K562 (cell line): ENCODE data around the gene PRKAR1B. TPM values are rescaled to one million over a fixed set of nuclear protein-coding genes. Genes with fewer than 3 reads are reported as not detected.

ENCODE experiments used
- ARID2 ChIP-seq: fragments of 450-650 bp; IDR thresholded peaks from 2 replicates; pipeline ENCODE4 v1.6.1; 2017; ENCODE audit warnings: antibody characterized with exemption, mild to moderate bottlenecking
- CBX3 ChIP-seq, 2 experiments: IDR thresholded peaks; 1 replicate in 1 of 2; 2 replicates in 1 of 2; pipeline ENCODE4 v1.6.1; 2012; ENCODE audit warnings: inconsistent platforms in 2 of 2, low read length in 2 of 2, borderline replicate concordance in 1 of 2, control low read depth in 1 of 2
- CEBPG ChIP-seq, 3 experiments: fragments of 200-800 bp in 1 of 3; sonication (Bioruptor generic) in 1 of 3; sonication (generic) in 1 of 3; formaldehyde crosslinking in 1 of 3; IDR thresholded peaks in 2 of 3; conservative IDR thresholded peaks in 1 of 3; 2 replicates each; pipeline versions ENCODE4 v1.6.1 to v1.8.0; 2016 to 2022; ENCODE audit warnings: missing compliant biosample characterization in 2 of 3, missing genetic modification characterization in 2 of 3, mild to moderate bottlenecking in 1 of 3, missing genetic modification reagents in 1 of 3
- ESRRA ChIP-seq: fragments of 450-650 bp; IDR thresholded peaks from 2 replicates; pipeline ENCODE4 v1.6.1; 2014; ENCODE audit warnings: low read depth, mild to moderate bottlenecking, moderate library complexity, borderline replicate concordance
- ESRRB ChIP-seq: fragments of 250-450 bp; sonication (Bioruptor Pico); IDR thresholded peaks from 2 replicates; pipeline ENCODE4 v1.5.0; 2020; ENCODE audit warnings: mild to moderate bottlenecking, moderate library complexity, borderline replicate concordance
- EZH2 ChIP-seq: IDR thresholded peaks from 2 replicates; pipeline ENCODE4 v1.6.1; 2012; ENCODE audit warnings: low read depth, mild to moderate bottlenecking, inconsistent platforms, low read length, borderline replicate concordance
- HEY1 ChIP-seq: fragments of 250-450 bp; sonication (Bioruptor Pico); IDR thresholded peaks from 2 replicates; pipeline ENCODE4 v1.5.0; 2020; ENCODE audit warnings: mild to moderate bottlenecking, moderate library complexity, borderline replicate concordance
- MYC ChIP-seq, 2 experiments: fragments of 250-450 bp in 1 of 2; sonication (Bioruptor Pico) in 1 of 2; IDR thresholded peaks; 2 replicates each; pipeline versions ENCODE4 v1.5.1 to v1.6.1; 2012 to 2021; ENCODE audit warnings: low read depth in 2 of 2, borderline replicate concordance in 1 of 2, improper control_type of control experiment in 1 of 2, low read length in 1 of 2, mild to moderate bottlenecking in 1 of 2, moderate library complexity in 1 of 2
- NCOR1 ChIP-seq: fragments of 450-650 bp; IDR thresholded peaks from 2 replicates; pipeline ENCODE4 v1.6.1; 2016; ENCODE audit warnings: mild to moderate bottlenecking, moderate library complexity
- POLR2A ChIP-seq: fragments of 450-650 bp; conservative IDR thresholded peaks from 2 replicates; pipeline ENCODE4 v1.6.1; 2016
- POLR3A ChIP-seq: IDR thresholded peaks from 2 replicates; pipeline ENCODE4 v1.6.1; 2011; ENCODE audit warnings: borderline replicate concordance, mild to moderate bottlenecking, moderate library complexity; ENCODE audit not compliant: insufficient read length, insufficient read depth; ENCODE audit errors: extremely low read depth
- PTRF ChIP-seq: fragments of 450-650 bp; IDR thresholded peaks from 2 replicates; pipeline ENCODE4 v1.6.1; 2016; ENCODE audit warnings: mild to moderate bottlenecking, missing genetic modification characterization, missing compliant biosample characterization
- RNF2 ChIP-seq: sonication (generic); IDR thresholded peaks from 2 replicates; pipeline ENCODE4 v1.6.1; 2016
- TAF15 ChIP-seq: fragments of 200-400 bp; formaldehyde crosslinking; IDR thresholded peaks from 2 replicates; pipeline ENCODE4 v1.6.1; 2017; ENCODE audit warnings: mild to moderate bottlenecking, low read depth, low read length, moderate library complexity
- TAF9B ChIP-seq: fragments of 450-650 bp; IDR thresholded peaks from 2 replicates; pipeline ENCODE4 v1.6.1; 2018; ENCODE audit warnings: mild to moderate bottlenecking; ENCODE audit not compliant: partially characterized antibody
- ZNF146 ChIP-seq: IDR thresholded peaks from one replicate; pipeline ENCODE4 v1.6.1; 2018; ENCODE audit warnings: missing compliant biosample characterization; ENCODE audit not compliant: unreplicated experiment
- ZNF217 ChIP-seq: sonication (generic); formaldehyde crosslinking; IDR thresholded peaks from 2 replicates; pipeline ENCODE4 v1.8.0; 2022; ENCODE audit warnings: mild to moderate bottlenecking, missing genetic modification reagents
- ZNF668 ChIP-seq: fragments of 250-450 bp; sonication (Bioruptor Pico); IDR thresholded peaks from 2 replicates; pipeline ENCODE4 v1.8.0; 2022; ENCODE audit warnings: mild to moderate bottlenecking, inconsistent platforms
- ZNF75A ChIP-seq: fragments of 450-650 bp; formaldehyde crosslinking; IDR thresholded peaks from 2 replicates; pipeline ENCODE4 v1.4.0; 2020; ENCODE audit warnings: mild to moderate bottlenecking
- polyA plus RNA-seq, 8 experiments: library from polyadenylated mRNA; depleted of rRNA in 4 of 8; stranded (reverse) in 5 of 8; unstranded in 3 of 8; fragments of >200 nt; fragmentation: Nextera tagmentation in 2 of 8; fragmentation: Illumina TruSeq in 1 of 8; extraction: Ambion mirVana in 2 of 8; extraction: Trizol in 1 of 8; gene quantifications; 2 replicates each; pipeline versions ENCODE4 v1.2.1 to v1.2.3, GENCODE V29; 2011 to 2014; ENCODE audit warnings: inconsistent platforms in 1 of 8, missing spikeins in 1 of 8
- total RNA-seq, 7 experiments: library from RNA; depleted of rRNA in 6 of 7; stranded (reverse); fragments of >200 nt in 6 of 7; fragmentation: Illumina TruSeq in 2 of 7; extraction: Trizol in 2 of 7; gene quantifications; 2 replicates each; pipeline versions ENCODE4 v1.2.1 to v1.2.3, GENCODE V29; 2011 to 2021; ENCODE audit warnings: low replicate concordance in 1 of 7
- TF ChIP-seq, protein P1 (sequence below): fragments of 450-650 bp; IDR thresholded peaks from 2 replicates; pipeline ENCODE4 v1.7.0; 2016; ENCODE audit warnings: borderline replicate concordance
- TF ChIP-seq, protein P2 (sequence below): sonication (generic); formaldehyde crosslinking; IDR thresholded peaks from 2 replicates; pipeline ENCODE4 v1.8.1; 2023; ENCODE audit warnings: mild to moderate bottlenecking, missing genetic modification reagents
- TF ChIP-seq, protein P3 (sequence below): sonication (generic); formaldehyde crosslinking; IDR thresholded peaks from 2 replicates; pipeline ENCODE4 v1.8.0; 2023; ENCODE audit warnings: mild to moderate bottlenecking, missing genetic modification reagents
- TF ChIP-seq, protein P4 (sequence below): sonication (generic); formaldehyde crosslinking; IDR thresholded peaks from 2 replicates; pipeline ENCODE4 v1.9.0; 2022; ENCODE audit warnings: mild to moderate bottlenecking, missing genetic modification reagents

The PRKAR1B gene
- total and polyA plus RNA-seq, 9 of the 15 experiments (the other 6 are each of a cell fraction or from before 2014, with no cell fraction given) = 0.99 to 30.5 (median 12.7) TPM

DNA sequence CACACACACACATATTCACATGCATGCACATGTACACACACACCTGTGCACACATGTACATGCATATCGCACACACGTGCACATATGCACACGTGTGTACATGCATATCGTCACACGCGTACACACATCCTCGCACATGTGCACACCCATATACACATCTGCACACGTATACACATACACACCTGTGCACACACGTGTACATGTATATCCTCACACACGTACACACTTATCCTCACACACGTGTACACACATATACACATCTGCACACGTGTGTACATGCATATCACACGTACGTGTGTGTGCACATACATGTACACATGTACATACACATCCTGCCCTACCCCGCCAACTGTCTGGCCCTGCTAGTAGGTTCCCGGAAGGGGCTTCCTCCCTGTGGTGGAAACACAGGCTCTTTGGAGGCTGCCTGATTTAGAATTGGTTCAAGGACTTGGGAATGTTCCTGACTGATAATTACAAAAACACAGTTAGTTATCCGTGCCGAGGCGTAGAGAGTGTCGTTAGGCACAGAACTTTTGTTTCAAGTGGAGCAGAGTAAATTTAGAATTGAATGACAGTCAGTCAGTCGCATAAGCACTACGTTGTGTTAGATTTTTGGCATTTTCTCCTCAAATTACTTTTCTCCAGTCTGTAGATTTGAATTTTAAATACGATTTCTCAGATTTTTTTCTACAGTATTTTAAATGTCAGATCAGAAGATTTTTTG lies 18.5 kb upstream of the PRKAR1B start (continued):
- TF ChIP-seq, protein P1, sequence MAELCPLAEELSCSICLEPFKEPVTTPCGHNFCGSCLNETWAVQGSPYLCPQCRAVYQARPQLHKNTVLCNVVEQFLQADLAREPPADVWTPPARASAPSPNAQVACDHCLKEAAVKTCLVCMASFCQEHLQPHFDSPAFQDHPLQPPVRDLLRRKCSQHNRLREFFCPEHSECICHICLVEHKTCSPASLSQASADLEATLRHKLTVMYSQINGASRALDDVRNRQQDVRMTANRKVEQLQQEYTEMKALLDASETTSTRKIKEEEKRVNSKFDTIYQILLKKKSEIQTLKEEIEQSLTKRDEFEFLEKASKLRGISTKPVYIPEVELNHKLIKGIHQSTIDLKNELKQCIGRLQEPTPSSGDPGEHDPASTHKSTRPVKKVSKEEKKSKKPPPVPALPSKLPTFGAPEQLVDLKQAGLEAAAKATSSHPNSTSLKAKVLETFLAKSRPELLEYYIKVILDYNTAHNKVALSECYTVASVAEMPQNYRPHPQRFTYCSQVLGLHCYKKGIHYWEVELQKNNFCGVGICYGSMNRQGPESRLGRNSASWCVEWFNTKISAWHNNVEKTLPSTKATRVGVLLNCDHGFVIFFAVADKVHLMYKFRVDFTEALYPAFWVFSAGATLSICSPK = no peak
- TF ChIP-seq ZNF146 (CRISPR knock-in tag) (no peak), RNF2 (no peak), HEY1 (CRISPR knock-in tag) (no peak), CBX3 (IDR thresholded peaks at IDR 0.05; ENCODE audit: borderline replicate concordance in 1 of 2, low read length in 2 of 2) (0 out of 3 replicates have a peak, but pooled peaks of 1 of the 2 experiments have one; percentile 16), CEBPG (CRISPR knock-in tag; IDR thresholded peaks at IDR 0.05) (peak; percentile 20; the same call in 1 of the 2 replicates), CEBPG (tag; conservative IDR thresholded peaks at IDR 0.05 in 1 of 2, IDR thresholded peaks at IDR 0.05 in 1 of 2) (no peak), ESRRB (no peak), ZNF668 (CRISPR knock-in tag) (no peak), EZH2 (no peak), PTRF (tag) (no peak), MYC (IDR thresholded peaks at IDR 0.05; ENCODE audit: low read depth, low read length) (no peak), MYC (CRISPR knock-in tag; IDR thresholded peaks at IDR 0.05; ENCODE audit: borderline replicate concordance, low read depth) (no peak), NCOR1 (0 out of 2 replicates have a peak, but pooled peaks have one; percentile 11), POLR2A (peak; percentile 52; the same call in 1 of the 2 replicates), TAF15 (no peak), ARID2 (peak; percentile 71), ESRRA (no peak), POLR3A (no peak), ZNF217 (CRISPR knock-in tag) (no peak), ZNF75A (no peak), TAF9B (no peak)
- TF ChIP-seq, protein P2, sequence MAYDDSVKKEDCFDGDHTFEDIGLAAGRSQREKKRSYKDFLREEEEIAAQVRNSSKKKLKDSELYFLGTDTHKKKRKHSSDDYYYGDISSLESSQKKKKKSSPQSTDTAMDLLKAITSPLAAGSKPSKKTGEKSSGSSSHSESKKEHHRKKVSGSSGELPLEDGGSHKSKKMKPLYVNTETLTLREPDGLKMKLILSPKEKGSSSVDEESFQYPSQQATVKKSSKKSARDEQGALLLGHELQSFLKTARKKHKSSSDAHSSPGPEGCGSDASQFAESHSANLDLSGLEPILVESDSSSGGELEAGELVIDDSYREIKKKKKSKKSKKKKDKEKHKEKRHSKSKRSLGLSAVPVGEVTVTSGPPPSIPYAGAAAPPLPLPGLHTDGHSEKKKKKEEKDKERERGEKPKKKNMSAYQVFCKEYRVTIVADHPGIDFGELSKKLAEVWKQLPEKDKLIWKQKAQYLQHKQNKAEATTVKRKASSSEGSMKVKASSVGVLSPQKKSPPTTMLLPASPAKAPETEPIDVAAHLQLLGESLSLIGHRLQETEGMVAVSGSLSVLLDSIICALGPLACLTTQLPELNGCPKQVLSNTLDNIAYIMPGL (CRISPR knock-in tag) = no peak
- TF ChIP-seq, protein P3, sequence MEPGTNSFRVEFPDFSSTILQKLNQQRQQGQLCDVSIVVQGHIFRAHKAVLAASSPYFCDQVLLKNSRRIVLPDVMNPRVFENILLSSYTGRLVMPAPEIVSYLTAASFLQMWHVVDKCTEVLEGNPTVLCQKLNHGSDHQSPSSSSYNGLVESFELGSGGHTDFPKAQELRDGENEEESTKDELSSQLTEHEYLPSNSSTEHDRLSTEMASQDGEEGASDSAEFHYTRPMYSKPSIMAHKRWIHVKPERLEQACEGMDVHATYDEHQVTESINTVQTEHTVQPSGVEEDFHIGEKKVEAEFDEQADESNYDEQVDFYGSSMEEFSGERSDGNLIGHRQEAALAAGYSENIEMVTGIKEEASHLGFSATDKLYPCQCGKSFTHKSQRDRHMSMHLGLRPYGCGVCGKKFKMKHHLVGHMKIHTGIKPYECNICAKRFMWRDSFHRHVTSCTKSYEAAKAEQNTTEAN (CRISPR knock-in tag) = 0 out of 2 replicates have a peak, but pooled peaks have one; percentile 72
- TF ChIP-seq, protein P4, sequence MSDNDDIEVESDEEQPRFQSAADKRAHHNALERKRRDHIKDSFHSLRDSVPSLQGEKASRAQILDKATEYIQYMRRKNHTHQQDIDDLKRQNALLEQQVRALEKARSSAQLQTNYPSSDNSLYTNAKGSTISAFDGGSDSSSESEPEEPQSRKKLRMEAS (CRISPR knock-in tag) = peak; percentile 58; the same call in 1 of the 2 replicates
